ENCODE data around the gene CCDC167. TPM values are rescaled to one million over a fixed set of nuclear protein-coding genes. Genes with fewer than 3 reads are reported as not detected.

The CCDC167 gene
- total RNA-seq, 3 donors from 2014 or later (not counting 1 experiment from before 2014, with no cell fraction given), result 10.2 to 27.4 (median 19.4) TPM

- peaks cover 25% of the 10 kb centered on the region for H3K4me1 ChIP-seq (ENCODE audit: control insufficient read depth, insufficient read depth, low read length)
- H3K27me3 ChIP-seq (ENCODE audit: control insufficient read depth, insufficient read depth, low read length), result peaks cover 29% of the 10 kb centered on the region
- DNase-seq, result peak in 1 of 2 donors; percentile 33
- Mint-ChIP-seq H3K9me3 (no peaks in the 10 kb centered on the region), H3K27ac (no peak overlapping the region), H3K36me3 (no peaks in the 10 kb centered on the region), H3K4me3 (peak overlapping the region; percentile 89), H3K27me3 (ENCODE audit: low read depth in 2 of 2) (peaks cover 38 to 48% of the 10 kb centered on the region in 2 donors), H3K4me1 (peaks cover 10 to 21% of the 10 kb centered on the region in 2 donors)
- intact Hi-C loops (cut with micrococcal nuclease), result loop anchor here (2.0 kb wide), 1 partner anchor 20 kb away; no protein-coding TSS in a partner anchor
- no peak overlapping the region for H3K27ac ChIP-seq (ENCODE audit: low read length)
- no peak for TF ChIP-seq CTCF (IDR thresholded peaks at IDR 0.05)
- no peaks in the 10 kb centered on the region for H3K36me3 ChIP-seq (ENCODE audit: control insufficient read depth, insufficient read depth, low read length)
- peak overlapping the region; percentile 40 for H3K4me3 ChIP-seq (ENCODE audit: low read length)
- whole genome bisulfite sequencing (ENCODE audit: insufficient coverage), result 35% methylated on average over 37 of the region's 37 CpGs
- H3K9me3 ChIP-seq (ENCODE audit: control insufficient read depth, insufficient read depth, low read length), result no peaks in the 10 kb centered on the region
- peak; percentile 51 to 75 (median 70) for ATAC-seq
Observed at GRCh38 chr6:37536491-37537190, 36.9 kb upstream of the CCDC167 start.

DNA sequence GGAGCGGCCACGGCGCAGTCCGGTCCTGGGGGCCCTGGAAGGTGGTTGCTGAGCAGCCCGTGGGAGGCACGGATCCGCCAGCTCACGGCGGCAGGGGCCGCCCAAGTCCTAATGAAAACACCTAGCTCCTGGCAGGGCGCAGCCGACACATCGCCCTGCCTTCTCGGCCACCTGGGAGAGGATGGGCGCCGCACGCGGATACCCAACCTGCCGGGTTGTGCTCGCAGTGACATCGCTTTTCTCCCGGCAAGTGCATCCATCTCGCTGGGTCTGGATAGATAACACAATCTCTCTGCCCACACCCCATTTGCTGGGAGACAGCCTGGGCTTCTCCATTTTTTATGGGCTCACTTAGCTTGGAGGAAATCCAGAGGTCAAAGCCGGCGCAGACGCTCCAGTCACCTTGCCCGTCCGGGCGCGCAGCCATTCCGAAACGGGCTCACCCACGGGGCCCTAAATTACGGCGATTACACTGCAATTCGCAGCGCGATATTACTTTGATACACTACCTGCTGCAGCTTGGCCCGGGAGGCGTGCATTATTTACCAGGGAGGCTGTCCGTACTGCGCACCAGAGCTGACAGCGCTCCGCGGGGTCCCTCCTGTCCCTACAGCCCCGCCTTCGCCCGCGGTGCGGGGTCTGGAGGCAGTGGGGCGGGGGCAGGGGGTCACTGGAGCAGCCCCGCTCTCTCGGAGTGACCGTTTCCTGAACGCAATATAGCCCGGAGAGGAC lies 36.2 kb upstream of the CCDC167 start:
- H3K27ac Mint-ChIP-seq, result peak overlapping the region in 1 of 2 donors; percentile 45
- Histone ChIP-seq H3K27ac (ENCODE audit: low read length) (no peak overlapping the region), H3K36me3 (ENCODE audit: control insufficient read depth, insufficient read depth, low read length) (no peaks in the 10 kb centered on the region), H3K9me3 (ENCODE audit: control insufficient read depth, insufficient read depth, low read length) (no peaks in the 10 kb centered on the region), H3K4me3 (ENCODE audit: low read length) (peak overlapping the region; percentile 40), H3K4me1 (ENCODE audit: control insufficient read depth, insufficient read depth, low read length) (peaks cover 25% of the 10 kb centered on the region), H3K27me3 (ENCODE audit: control insufficient read depth, insufficient read depth, low read length) (peaks cover 29% of the 10 kb centered on the region)
- WGBS (ENCODE audit: insufficient coverage), result 7% methylated on average over 56 of the region's 56 CpGs
- DNase-seq, result peak in 1 of 2 donors; percentile 63
- peak overlapping the region; percentile 89 for H3K4me3 Mint-ChIP-seq
- no peaks in the 10 kb centered on the region for H3K36me3 Mint-ChIP-seq
- peak; percentile 47 to 74 (median 73) for ATAC-seq
- no peaks in the 10 kb centered on the region for H3K9me3 Mint-ChIP-seq
- intact Hi-C loops (cut with micrococcal nuclease), result loop anchor here (2.0 kb wide), 1 partner anchor 19 kb away; no protein-coding TSS in a partner anchor
- peaks cover 10 to 21% of the 10 kb centered on the region in 2 donors for H3K4me1 Mint-ChIP-seq
- no peak for TF ChIP-seq CTCF (IDR thresholded peaks at IDR 0.05)
- H3K27me3 Mint-ChIP-seq (ENCODE audit: low read depth in 2 of 2), result peaks cover 43 to 48% of the 10 kb centered on the region in 2 donors

- 65% methylated on average over 4 of the region's 5 CpGs for WGBS (ENCODE audit: insufficient coverage)
- H3K4me3 Mint-ChIP-seq, result peak overlapping the region; percentile 89
- no peak overlapping the region for H3K27ac ChIP-seq (ENCODE audit: low read length)
- no peak for TF ChIP-seq CTCF (IDR thresholded peaks at IDR 0.05)
- H3K9me3 Mint-ChIP-seq, result no peaks in the 10 kb centered on the region
- H3K27me3 Mint-ChIP-seq (ENCODE audit: low read depth in 2 of 2), result peaks cover 43 to 48% of the 10 kb centered on the region in 2 donors
- DNase-seq (no peak), ATAC-seq (no peak)
- H3K36me3 ChIP-seq (ENCODE audit: control insufficient read depth, insufficient read depth, low read length), result no peaks in the 10 kb centered on the region
- H3K4me1 Mint-ChIP-seq, result peaks cover 10 to 21% of the 10 kb centered on the region in 2 donors
- peaks cover 29% of the 10 kb centered on the region for H3K27me3 ChIP-seq (ENCODE audit: control insufficient read depth, insufficient read depth, low read length)
- H3K27ac Mint-ChIP-seq, result no peak overlapping the region
- peak overlapping the region; percentile 40 for H3K4me3 ChIP-seq (ENCODE audit: low read length)
- intact Hi-C loops (cut with micrococcal nuclease), result no loop called here
- H3K36me3 Mint-ChIP-seq, result no peaks in the 10 kb centered on the region
- peaks cover 25% of the 10 kb centered on the region for H3K4me1 ChIP-seq (ENCODE audit: control insufficient read depth, insufficient read depth, low read length)
- no peaks in the 10 kb centered on the region for H3K9me3 ChIP-seq (ENCODE audit: control insufficient read depth, insufficient read depth, low read length)
Observed at GRCh38 chr6:37535428-37535758, 35.7 kb upstream of the CCDC167 start.
